GM12878 (cell line): ENCODE data around the gene LGI2. TPM values are rescaled to one million over a fixed set of nuclear protein-coding genes. Genes with fewer than 3 reads are reported as not detected.

Experiments used
- ASH2L ChIP-seq: fragments of 300-600, 200-600 bp; sonication (generic); IDR thresholded peaks from 2 replicates; pipeline ENCODE4 v1.6.1; 2017; ENCODE audit warnings: low read depth, mild to moderate bottlenecking, borderline replicate concordance
- BACH1 ChIP-seq: fragments of 450-650 bp; IDR thresholded peaks from 2 replicates; pipeline ENCODE4 v1.6.1; 2017; ENCODE audit warnings: mild to moderate bottlenecking, borderline replicate concordance
- GATAD2B ChIP-seq: fragments of 450-650 bp; conservative IDR thresholded peaks from 2 replicates; pipeline ENCODE4 v1.6.1; 2017; ENCODE audit warnings: low read depth, mild to moderate bottlenecking, moderate library complexity
- IKZF1 ChIP-seq: fragments of 450-650 bp; conservative IDR thresholded peaks from 2 replicates; pipeline ENCODE4 v1.6.1; 2017; ENCODE audit warnings: antibody characterized with exemption, mild to moderate bottlenecking
- NBN ChIP-seq: fragments of 450-650 bp; IDR thresholded peaks from 2 replicates; pipeline ENCODE4 v1.6.1; 2016
- NRF1 ChIP-seq: conservative IDR thresholded peaks from 2 replicates; pipeline ENCODE4 v1.6.1; 2011; ENCODE audit warnings: mild to moderate bottlenecking, low read depth, low read length, improper control_type of control experiment
- SMAD1 ChIP-seq: fragments of 450-650 bp; IDR thresholded peaks from 2 replicates; pipeline ENCODE4 v1.6.1; 2018; ENCODE audit warnings: mild to moderate bottlenecking, low read depth; ENCODE audit not compliant: partially characterized antibody
- SREBF2 ChIP-seq: IDR thresholded peaks from 2 replicates; pipeline ENCODE4 v1.6.1; 2012; ENCODE audit warnings: mild to moderate bottlenecking, low read length
- polyA plus RNA-seq, 11 experiments: library from polyadenylated mRNA; depleted of rRNA in 4 of 11; unstranded in 6 of 11; stranded (reverse) in 5 of 11; fragments of >200 nt; fragmentation: Nextera tagmentation in 4 of 11; fragmentation: Illumina TruSeq in 1 of 11; extraction: Ambion mirVana in 4 of 11; extraction: Trizol in 1 of 11; gene quantifications; 1 replicate in 1 of 11; 2 replicates in 10 of 11; pipeline versions ENCODE4 v1.2.1 to v1.2.3, GENCODE V29; 2011 to 2016; ENCODE audit warnings: inconsistent platforms in 2 of 11, missing spikeins in 2 of 11, low read depth in 1 of 11
- total RNA-seq, 4 experiments: library from RNA; depleted of rRNA in 3 of 4; stranded (reverse); fragments of >200 nt in 3 of 4; fragmentation: Illumina TruSeq in 1 of 4; extraction: Trizol in 1 of 4; gene quantifications; 2 replicates each; pipeline versions ENCODE4 v1.2.1 to v1.2.3, GENCODE V29; 2013 to 2021
- TF ChIP-seq, protein P1 (sequence below): fragments of 450-650 bp; formaldehyde crosslinking; IDR thresholded peaks from 2 replicates; pipeline ENCODE4 v1.5.0; 2022; ENCODE audit warnings: mild to moderate bottlenecking, missing genetic modification characterization
- TF ChIP-seq, protein P2 (sequence below): IDR thresholded peaks from 2 replicates; pipeline ENCODE4 v1.6.1; 2012; ENCODE audit warnings: improper control_type of control experiment, low read depth, low read length; ENCODE audit not compliant: insufficient replicate concordance

Gene LGI2
- total and polyA plus RNA-seq, 10 of the 15 experiments (the other 5 are each of a cell fraction or from before 2014, with no cell fraction given), result not detected

DNA sequence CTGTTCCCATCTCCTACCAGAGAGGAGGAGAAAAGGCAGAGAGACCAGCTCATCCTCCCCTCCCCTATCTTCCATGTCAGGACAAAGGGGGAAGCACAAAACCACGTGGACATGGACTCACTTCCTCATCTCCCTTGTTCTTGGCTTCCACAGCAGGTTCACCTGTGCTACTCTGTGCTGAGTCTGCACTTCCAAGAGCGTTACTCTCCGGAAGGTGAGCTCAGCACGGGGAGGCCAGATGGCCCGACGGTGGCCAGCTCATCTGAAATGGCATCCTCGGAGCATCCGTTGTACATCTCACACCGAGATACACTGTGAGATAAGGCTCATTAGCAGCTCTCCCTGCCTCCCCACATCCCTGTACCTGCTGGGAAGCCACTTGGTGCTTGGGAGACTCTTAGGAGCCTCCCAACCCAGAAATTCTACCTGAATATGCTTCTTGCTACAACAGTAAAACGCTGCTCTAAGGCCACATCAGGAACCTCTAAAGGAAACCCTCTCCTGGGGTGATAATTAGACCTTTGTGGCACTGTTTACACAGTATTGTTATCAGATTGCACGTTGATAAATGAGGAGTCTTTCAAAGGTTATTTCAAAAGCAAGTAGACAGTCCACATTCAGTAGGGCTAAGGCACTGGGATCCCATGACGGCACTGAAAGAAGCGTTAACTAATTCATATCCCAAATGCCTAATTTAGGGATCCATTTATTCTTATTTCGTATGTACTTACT, 19.4 kb downstream of the LGI2 start (continued):
- TF ChIP-seq, protein P1, sequence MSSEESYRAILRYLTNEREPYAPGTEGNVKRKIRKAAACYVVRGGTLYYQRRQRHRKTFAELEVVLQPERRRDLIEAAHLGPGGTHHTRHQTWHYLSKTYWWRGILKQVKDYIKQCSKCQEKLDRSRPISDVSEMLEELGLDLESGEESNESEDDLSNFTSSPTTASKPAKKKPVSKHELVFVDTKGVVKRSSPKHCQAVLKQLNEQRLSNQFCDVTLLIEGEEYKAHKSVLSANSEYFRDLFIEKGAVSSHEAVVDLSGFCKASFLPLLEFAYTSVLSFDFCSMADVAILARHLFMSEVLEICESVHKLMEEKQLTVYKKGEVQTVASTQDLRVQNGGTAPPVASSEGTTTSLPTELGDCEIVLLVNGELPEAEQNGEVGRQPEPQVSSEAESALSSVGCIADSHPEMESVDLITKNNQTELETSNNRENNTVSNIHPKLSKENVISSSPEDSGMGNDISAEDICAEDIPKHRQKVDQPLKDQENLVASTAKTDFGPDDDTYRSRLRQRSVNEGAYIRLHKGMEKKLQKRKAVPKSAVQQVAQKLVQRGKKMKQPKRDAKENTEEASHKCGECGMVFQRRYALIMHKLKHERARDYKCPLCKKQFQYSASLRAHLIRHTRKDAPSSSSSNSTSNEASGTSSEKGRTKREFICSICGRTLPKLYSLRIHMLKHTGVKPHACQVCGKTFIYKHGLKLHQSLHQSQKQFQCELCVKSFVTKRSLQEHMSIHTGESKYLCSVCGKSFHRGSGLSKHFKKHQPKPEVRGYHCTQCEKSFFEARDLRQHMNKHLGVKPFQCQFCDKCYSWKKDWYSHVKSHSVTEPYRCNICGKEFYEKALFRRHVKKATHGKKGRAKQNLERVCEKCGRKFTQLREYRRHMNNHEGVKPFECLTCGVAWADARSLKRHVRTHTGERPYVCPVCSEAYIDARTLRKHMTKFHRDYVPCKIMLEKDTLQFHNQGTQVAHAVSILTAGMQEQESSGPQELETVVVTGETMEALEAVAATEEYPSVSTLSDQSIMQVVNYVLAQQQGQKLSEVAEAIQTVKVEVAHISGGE (CRISPR knock-in tag), result no peak
- TF ChIP-seq SREBF2, result no peak
- no peak for TF ChIP-seq ASH2L
- no peak for TF ChIP-seq NBN
- TF ChIP-seq SMAD1, result no peak
- no peak for TF ChIP-seq BACH1
- TF ChIP-seq IKZF1, result no peak
- TF ChIP-seq, protein P2, sequence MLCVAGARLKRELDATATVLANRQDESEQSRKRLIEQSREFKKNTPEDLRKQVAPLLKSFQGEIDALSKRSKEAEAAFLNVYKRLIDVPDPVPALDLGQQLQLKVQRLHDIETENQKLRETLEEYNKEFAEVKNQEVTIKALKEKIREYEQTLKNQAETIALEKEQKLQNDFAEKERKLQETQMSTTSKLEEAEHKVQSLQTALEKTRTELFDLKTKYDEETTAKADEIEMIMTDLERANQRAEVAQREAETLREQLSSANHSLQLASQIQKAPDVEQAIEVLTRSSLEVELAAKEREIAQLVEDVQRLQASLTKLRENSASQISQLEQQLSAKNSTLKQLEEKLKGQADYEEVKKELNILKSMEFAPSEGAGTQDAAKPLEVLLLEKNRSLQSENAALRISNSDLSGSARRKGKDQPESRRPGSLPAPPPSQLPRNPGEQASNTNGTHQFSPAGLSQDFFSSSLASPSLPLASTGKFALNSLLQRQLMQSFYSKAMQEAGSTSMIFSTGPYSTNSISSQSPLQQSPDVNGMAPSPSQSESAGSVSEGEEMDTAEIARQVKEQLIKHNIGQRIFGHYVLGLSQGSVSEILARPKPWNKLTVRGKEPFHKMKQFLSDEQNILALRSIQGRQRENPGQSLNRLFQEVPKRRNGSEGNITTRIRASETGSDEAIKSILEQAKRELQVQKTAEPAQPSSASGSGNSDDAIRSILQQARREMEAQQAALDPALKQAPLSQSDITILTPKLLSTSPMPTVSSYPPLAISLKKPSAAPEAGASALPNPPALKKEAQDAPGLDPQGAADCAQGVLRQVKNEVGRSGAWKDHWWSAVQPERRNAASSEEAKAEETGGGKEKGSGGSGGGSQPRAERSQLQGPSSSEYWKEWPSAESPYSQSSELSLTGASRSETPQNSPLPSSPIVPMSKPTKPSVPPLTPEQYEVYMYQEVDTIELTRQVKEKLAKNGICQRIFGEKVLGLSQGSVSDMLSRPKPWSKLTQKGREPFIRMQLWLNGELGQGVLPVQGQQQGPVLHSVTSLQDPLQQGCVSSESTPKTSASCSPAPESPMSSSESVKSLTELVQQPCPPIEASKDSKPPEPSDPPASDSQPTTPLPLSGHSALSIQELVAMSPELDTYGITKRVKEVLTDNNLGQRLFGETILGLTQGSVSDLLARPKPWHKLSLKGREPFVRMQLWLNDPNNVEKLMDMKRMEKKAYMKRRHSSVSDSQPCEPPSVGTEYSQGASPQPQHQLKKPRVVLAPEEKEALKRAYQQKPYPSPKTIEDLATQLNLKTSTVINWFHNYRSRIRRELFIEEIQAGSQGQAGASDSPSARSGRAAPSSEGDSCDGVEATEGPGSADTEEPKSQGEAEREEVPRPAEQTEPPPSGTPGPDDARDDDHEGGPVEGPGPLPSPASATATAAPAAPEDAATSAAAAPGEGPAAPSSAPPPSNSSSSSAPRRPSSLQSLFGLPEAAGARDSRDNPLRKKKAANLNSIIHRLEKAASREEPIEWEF, result no peak
- TF ChIP-seq GATAD2B, result no peak
- TF ChIP-seq NRF1, result no peak
